Fibroblast of lung (primary cell): Measurements from ENCODE around the gene PIAS1. TPM values are rescaled to one million over a fixed set of nuclear protein-coding genes. Genes with fewer than 3 reads are reported as not detected.
"Not testable (repeated sequence)": the region's sequence is repeated elsewhere in the genome, so short reads cannot be mapped to it uniquely, and the experiment has no call there.

ENCODE experiments used
- DNase-seq, 2 donors: peaks; one replicate each; pipeline versions ENCODE4 v3.0.0 to v3.0.0-alpha.2; 2010; ENCODE audit warnings: low read depth in 2 of 2
- H2AFZ ChIP-seq: 2 replicates; pipeline ENCODE4 v1.5.1; 2012; ENCODE audit warnings: low read length, control low read depth, inconsistent platforms
- H3K27ac ChIP-seq: 2 replicates; pipeline ENCODE4 v1.5.1; 2011; ENCODE audit warnings: low read length, control low read depth; ENCODE audit not compliant: insufficient read depth
- H3K27me3 ChIP-seq: 2 replicates; pipeline ENCODE4 v1.5.1; 2011; ENCODE audit warnings: mild to moderate bottlenecking, low read length; ENCODE audit not compliant: control insufficient read depth, insufficient read depth
- H3K36me3 ChIP-seq: 2 replicates; pipeline ENCODE4 v1.5.1; 2011; ENCODE audit warnings: low read length; ENCODE audit not compliant: control insufficient read depth, insufficient read depth
- H3K4me1 ChIP-seq: 2 replicates; pipeline ENCODE4 v1.5.1; 2011; ENCODE audit warnings: low read length; ENCODE audit not compliant: control insufficient read depth, insufficient read depth; ENCODE audit errors: extremely low read depth
- H3K4me2 ChIP-seq: 2 replicates; pipeline ENCODE4 v1.5.1; 2011; ENCODE audit warnings: low read length, control low read depth; ENCODE audit not compliant: insufficient read depth; ENCODE audit errors: extremely low read depth
- H3K4me3 ChIP-seq, 4 experiments: fragments of 200-600 bp in 1 of 4; sonication (generic) in 1 of 4; replicated peaks in 1 of 4; 2 replicates each; pipeline ENCODE4 v1.5.1; 2011 to 2016; ENCODE audit warnings: low read length in 4 of 4, low read depth in 3 of 4, mild to moderate bottlenecking in 3 of 4, control low read depth in 2 of 4, inconsistent platforms in 1 of 4, mixed read lengths in 1 of 4; ENCODE audit not compliant: insufficient read depth in 1 of 4; ENCODE audit errors: control extremely low read depth in 1 of 4
- H3K79me2 ChIP-seq: 2 replicates; pipeline ENCODE4 v1.5.1; 2012; ENCODE audit warnings: mild to moderate bottlenecking, low read length, inconsistent platforms; ENCODE audit not compliant: control insufficient read depth, insufficient read depth
- H3K9ac ChIP-seq: 2 replicates; pipeline ENCODE4 v1.5.1; 2011; ENCODE audit warnings: mild to moderate bottlenecking, low read length, control low read depth; ENCODE audit not compliant: insufficient read depth
- H3K9me3 ChIP-seq: 2 replicates; pipeline ENCODE4 v1.5.1; 2012; ENCODE audit warnings: low read depth, low read length; ENCODE audit not compliant: control insufficient read depth, insufficient read depth
- H4K20me1 ChIP-seq: 2 replicates; pipeline ENCODE4 v1.5.1; 2011; ENCODE audit warnings: low read length; ENCODE audit not compliant: control insufficient read depth, insufficient read depth; ENCODE audit errors: extremely low read depth
- CTCF ChIP-seq, 2 donors: IDR thresholded peaks in 1 of 2; conservative IDR thresholded peaks in 1 of 2; 1 replicate in 1 of 2; 2 replicates in 1 of 2; pipeline ENCODE4 v1.5.1; 2011 to 2012; ENCODE audit warnings: low read length in 2 of 2, control low read depth in 1 of 2, inconsistent platforms in 1 of 2, low read depth in 1 of 2, mild to moderate bottlenecking in 1 of 2
- EZH2 ChIP-seq: IDR thresholded peaks from 2 replicates; pipeline ENCODE4 v1.5.1; 2012; ENCODE audit warnings: low read length, control low read depth, mild to moderate bottlenecking; ENCODE audit errors: missing control alignments
- polyA minus RNA-seq: library from RNA; depleted of rRNA, polyadenylated mRNA; stranded (reverse); fragments of >200 nt; gene quantifications from 2 replicates; pipeline ENCODE4 v1.2.3, GENCODE V29; 2011; ENCODE audit warnings: low replicate concordance
- polyA plus RNA-seq, 2 donors: library from polyadenylated mRNA; depleted of rRNA in 1 of 2; stranded (reverse) in 1 of 2; unstranded in 1 of 2; fragments of >200 nt; gene quantifications; 2 replicates each; pipeline ENCODE4 v1.2.1, GENCODE V29; 2011 to 2012; ENCODE audit warnings: missing spikeins in 1 of 2
- total RNA-seq: library from RNA; depleted of rRNA; stranded (reverse); fragments of >200 nt; gene quantifications from 2 replicates; pipeline ENCODE4 v1.2.1, GENCODE V29; 2014

PIAS1 gene
- 10.5 and 17.0 TPM in 2 replicates for total RNA-seq
- polyA plus RNA-seq: 35.1 and 38.2 TPM in 2 replicates
- polyA plus RNA-seq (2012): 14.5 and 21.0 TPM in 2 replicates
- 27.8 and 35.3 TPM in 2 replicates for polyA minus RNA-seq

DNA sequence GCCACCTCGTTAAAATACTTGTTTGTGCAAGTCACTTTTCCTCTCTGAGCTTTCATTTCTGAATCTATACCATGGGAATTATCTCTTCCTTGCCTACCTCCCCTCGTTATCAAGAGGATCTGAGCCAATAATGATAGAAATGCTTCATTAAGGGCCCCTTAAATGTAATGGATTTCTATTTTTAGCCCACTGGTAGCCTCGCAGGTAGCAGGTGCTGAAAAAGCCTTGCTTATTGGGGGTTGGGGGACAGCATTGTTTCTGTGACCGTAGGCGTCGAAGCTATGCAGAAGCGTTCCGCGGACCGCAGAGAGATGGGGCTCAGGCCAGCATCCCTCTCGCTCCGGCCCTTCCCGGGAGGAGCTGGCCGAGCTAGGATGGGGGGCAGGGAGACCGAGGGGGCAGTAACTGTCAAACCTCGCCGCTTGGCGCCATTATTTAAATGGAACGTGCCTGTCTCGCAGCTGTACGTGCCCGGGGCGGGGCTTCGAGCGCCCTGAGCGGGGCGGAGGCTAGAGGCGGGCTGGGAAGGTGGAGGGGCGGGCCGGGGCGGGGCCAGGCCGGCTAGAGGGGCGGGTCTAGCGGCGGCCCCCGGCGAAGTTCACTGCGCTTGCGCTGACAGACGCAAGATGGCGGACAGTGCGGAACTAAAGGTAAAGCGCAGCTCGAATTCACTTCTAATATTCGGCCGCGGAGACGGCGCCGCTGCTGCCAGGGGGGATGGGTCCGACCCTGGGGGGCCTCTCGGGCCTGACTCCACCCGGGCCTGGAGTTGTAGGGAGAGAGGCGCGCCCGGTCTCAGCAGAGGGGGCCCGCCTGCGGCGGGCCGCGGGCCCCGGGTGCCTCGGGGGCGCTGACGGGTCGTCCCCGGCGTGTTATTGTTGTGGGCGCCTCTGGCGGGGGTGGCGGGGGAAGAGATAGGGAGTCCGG, at the start of gene PIAS1:
TSS of gene PIAS1 (plus strand) at position 615 of the 927 bp plus-strand sequence. CDS start at position 627, 12 bp downstream.
- peak; percentile 85 to 87 for DNase-seq
- H4K20me1 ChIP-seq: peaks cover 3% of the 10 kb centered on the region
- H3K27ac ChIP-seq: peak within 1 kb of the TSS; percentile 72
- no peak for TF ChIP-seq CTCF (conservative IDR thresholded peaks at IDR 0.05 in 1 of 2, IDR thresholded peaks at IDR 0.05 in 1 of 2; ENCODE audit: low read depth in 1 of 2, low read length in 2 of 2)
- TF ChIP-seq EZH2: no peak
- H3K4me1 ChIP-seq: peaks cover 2% of the 10 kb centered on the region
- H3K9me3 ChIP-seq: no peaks in the 10 kb centered on the region
- peak within 1 kb of the TSS; percentile 81 to 95 (median 88) for H3K4me3 ChIP-seq
- H3K36me3 ChIP-seq: no peaks in the 10 kb centered on the region
- peak within 1 kb of the TSS; percentile 80 for H3K9ac ChIP-seq
- H2AFZ ChIP-seq: peak within 1 kb of the TSS; percentile 63
- H3K27me3 ChIP-seq: no peaks in the 10 kb centered on the region
- H3K4me2 ChIP-seq: peak within 1 kb of the TSS; percentile 85
- H3K79me2 ChIP-seq: peaks cover 45% of the 10 kb centered on the region

- not testable (repeated sequence) for H3K27ac ChIP-seq, H2AFZ ChIP-seq, H4K20me1 ChIP-seq, H3K4me2 ChIP-seq, H3K36me3 ChIP-seq, H3K27me3 ChIP-seq, H3K79me2 ChIP-seq, H3K4me1 ChIP-seq, H3K4me3 ChIP-seq, DNase-seq, H3K9ac ChIP-seq, H3K9me3 ChIP-seq
Observed at GRCh38 chr15:68007642-68008041, 46.5 kb upstream of the PIAS1 start.

- Histone ChIP-seq H2AFZ (no peak overlapping the region), H4K20me1 (no peaks in the 10 kb centered on the region), H3K4me2 (no peak overlapping the region), H3K27me3 (peaks cover 10% of the 10 kb centered on the region), H3K27ac (no peak overlapping the region), H3K36me3 (no peaks in the 10 kb centered on the region), H3K4me1 (no peaks in the 10 kb centered on the region), H3K9me3 (no peaks in the 10 kb centered on the region), H3K79me2 (no peaks in the 10 kb centered on the region), H3K9ac (no peak overlapping the region), H3K4me3 (no peak overlapping the region)
- no peak for TF ChIP-seq CTCF (conservative IDR thresholded peaks at IDR 0.05 in 1 of 2, IDR thresholded peaks at IDR 0.05 in 1 of 2; ENCODE audit: low read depth in 1 of 2, low read length in 2 of 2)
- TF ChIP-seq EZH2: no peak
- no peak for DNase-seq
Observed at GRCh38 chr15:68010361-68011153, 43.6 kb upstream of the PIAS1 start.
